Measurements from ENCODE around the gene MB. TPM values are rescaled to one million over a fixed set of nuclear protein-coding genes. Genes with fewer than 3 reads are reported as not detected.

The MB gene
- total RNA-seq, 2 donors from 2014 or later, result not detected

DNA sequence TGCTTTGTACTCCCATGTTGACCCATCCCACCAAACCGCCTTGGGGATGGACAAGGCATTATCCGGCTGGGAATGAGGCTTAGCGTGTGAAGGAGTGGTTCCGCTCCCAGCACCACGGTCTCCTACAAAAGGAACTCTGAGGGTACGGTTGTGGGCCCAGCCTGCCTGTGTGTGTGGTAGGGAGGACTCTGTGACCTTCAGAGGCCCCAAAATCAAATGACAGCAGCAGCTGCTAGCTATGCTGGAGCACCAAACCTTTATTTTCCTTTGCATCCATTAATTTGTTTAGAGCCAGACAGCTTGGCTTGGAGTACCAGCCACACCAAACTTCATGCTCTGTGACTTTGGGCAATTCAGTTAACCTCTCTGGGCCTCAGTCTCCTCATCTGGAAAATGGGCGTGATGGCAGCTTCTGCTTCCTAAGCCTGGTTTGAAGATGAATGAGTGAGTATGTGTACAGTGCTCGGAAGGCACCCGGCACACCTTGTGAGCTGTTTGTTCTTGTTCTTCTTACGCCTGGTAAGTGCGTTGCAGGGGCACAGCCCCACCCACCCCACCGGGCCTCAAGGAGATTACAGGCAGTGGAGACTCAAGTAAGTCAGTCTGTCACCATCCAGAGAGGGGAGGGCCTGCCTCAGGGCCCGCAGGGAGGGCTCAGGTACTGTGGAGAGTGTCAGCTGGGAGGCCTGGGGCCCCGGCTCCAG, 25.3 kb downstream of the MB start:
- H3K36me3 Mint-ChIP-seq, result no peaks in the 10 kb centered on the region
- peaks cover 0 to 5% of the 10 kb centered on the region in 2 donors for H3K27me3 Mint-ChIP-seq
- no peak overlapping the region for H3K4me3 Mint-ChIP-seq
- H3K4me1 Mint-ChIP-seq (ENCODE audit: low read depth in 2 of 2), result no peaks in the 10 kb centered on the region
- DNase-seq (ENCODE audit: low spot score), result no peak
- H3K9me3 Mint-ChIP-seq, result no peaks in the 10 kb centered on the region
- peak in 1 of 2 donors; percentile 21 for ATAC-seq
- no peak overlapping the region for H3K27ac Mint-ChIP-seq

DNA sequence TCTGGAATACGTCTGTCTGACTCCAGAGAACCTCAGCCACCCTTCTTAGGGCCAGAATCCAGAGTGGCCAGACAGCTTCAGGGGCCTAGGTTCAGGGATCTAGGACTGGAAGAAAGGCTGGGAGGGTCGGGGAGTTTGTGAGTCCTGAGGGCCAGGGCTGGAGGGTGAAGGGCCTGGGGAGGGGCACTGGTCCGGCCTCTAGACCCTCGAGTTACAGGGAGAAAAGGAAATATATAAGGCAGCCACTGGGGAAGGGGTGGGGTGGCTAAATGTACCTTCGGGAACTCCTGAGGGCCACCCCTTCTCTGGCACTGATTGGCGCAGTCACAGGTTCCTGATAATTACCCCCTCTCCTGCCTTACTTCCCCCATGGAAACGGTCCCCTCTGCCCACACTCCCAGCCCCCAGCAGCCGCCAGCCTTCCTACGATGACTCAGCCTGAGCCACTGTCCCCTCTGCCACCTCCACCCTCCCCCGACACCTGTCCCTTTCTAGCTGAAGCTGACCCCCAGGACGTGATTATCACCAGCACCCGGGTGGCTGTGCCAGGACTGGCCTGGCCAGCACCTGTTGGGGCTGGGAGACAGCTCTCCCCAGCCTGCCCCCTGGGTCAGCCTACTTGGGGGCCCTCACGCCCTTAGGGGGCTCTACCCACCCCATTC, 26.4 kb downstream of the MB start:
- no peaks in the 10 kb centered on the region for H3K36me3 Mint-ChIP-seq
- peaks cover 0 to 5% of the 10 kb centered on the region in 2 donors for H3K27me3 Mint-ChIP-seq
- H3K4me1 Mint-ChIP-seq (ENCODE audit: low read depth in 2 of 2), result no peaks in the 10 kb centered on the region
- H3K27ac Mint-ChIP-seq, result no peak overlapping the region
- DNase-seq (ENCODE audit: low spot score) (no peak), ATAC-seq (peak in 1 of 2 donors; percentile 29)
- no peaks in the 10 kb centered on the region for H3K9me3 Mint-ChIP-seq
- no peak overlapping the region for H3K4me3 Mint-ChIP-seq

DNA sequence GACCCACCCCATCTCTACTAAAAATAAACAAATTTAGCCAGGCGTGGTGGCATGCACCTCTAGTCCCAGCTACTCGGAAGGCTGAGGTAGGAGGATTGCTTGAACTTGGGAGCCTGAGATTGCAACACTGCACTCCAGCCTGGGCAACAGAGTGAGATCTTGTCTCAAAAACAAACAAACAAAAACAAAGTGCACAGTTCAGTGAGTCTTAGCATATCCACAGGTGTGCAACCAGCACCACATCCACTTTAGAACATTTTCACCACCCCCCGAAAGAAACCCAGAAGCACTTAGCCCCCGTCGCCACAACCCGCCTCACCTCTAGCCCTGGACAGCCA, 27.4 kb downstream of the MB start:
- H3K27ac Mint-ChIP-seq, result no peak overlapping the region
- no peaks in the 10 kb centered on the region for H3K4me1 Mint-ChIP-seq (ENCODE audit: low read depth in 2 of 2)
- ATAC-seq (no peak), DNase-seq (ENCODE audit: low spot score) (no peak)
- H3K4me3 Mint-ChIP-seq, result no peak overlapping the region
- H3K36me3 Mint-ChIP-seq, result no peaks in the 10 kb centered on the region
- peaks cover 0 to 5% of the 10 kb centered on the region in 2 donors for H3K27me3 Mint-ChIP-seq
- no peaks in the 10 kb centered on the region for H3K9me3 Mint-ChIP-seq

DNA sequence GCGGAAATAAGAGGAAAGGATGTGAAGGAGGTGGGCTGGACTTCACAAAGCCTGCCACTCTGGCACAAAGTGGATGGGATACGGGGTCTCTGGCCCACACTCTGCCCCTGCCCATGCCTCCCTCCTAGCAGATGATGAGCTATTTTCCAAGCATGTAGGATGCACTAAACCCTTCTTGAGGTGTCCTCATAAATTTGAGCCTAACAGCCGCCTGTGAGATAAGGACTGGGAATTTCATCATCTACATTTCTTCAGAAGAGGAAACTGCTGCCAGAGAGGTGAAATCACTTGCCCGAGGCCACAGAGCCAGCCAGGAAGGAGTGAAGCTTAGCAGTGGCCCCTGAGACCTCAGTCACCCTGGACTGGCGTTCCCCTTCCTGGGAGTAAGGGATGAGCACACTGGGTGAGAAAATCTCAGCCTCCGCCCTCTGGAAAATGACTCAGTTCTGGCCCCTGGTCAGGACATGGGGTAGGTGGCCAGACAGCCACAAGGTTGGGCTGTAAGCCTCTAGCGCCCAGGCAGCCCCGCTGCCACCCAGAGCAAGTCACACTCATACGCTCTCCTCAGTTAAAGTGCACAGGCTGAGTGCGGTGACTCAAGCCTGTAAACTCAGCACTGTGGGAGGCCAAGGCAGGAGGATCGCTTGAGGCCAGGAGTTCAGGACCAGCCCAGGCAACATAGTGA, 27.9 kb downstream of the MB start:
- no peak for DNase-seq (ENCODE audit: low spot score)
- Mint-ChIP-seq H3K27ac (no peak overlapping the region), H3K27me3 (peaks cover 0 to 5% of the 10 kb centered on the region in 2 donors), H3K4me1 (ENCODE audit: low read depth in 2 of 2) (no peaks in the 10 kb centered on the region), H3K4me3 (no peak overlapping the region), H3K9me3 (no peaks in the 10 kb centered on the region), H3K36me3 (no peaks in the 10 kb centered on the region)
- ATAC-seq, result no peak

DNA sequence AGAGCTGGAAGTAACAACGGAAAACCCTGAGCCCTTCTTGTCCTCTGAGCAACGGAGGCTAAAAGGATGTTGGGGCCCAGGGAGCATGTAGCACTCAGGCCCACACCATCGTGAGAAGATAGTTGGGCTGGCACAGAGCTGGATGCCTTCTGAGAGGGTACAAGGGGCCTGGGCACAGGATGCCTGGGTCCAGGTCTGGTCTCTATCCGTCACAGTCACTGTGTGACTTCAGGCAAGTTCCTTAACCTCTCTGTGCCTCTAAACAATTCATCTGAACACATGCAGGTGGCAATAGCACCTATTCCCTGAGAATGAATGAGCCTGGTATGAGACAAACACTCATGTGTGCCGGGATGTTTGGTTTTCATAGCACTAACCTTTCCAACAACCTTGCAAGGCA, 29.2 kb downstream of the MB start:
- Mint-ChIP-seq H3K27me3 (peaks cover 0 to under 1% of the 10 kb centered on the region in 2 donors), H3K4me3 (no peak overlapping the region), H3K36me3 (no peaks in the 10 kb centered on the region), H3K27ac (no peak overlapping the region), H3K4me1 (ENCODE audit: low read depth in 2 of 2) (peaks cover 0 to 3% of the 10 kb centered on the region in 2 donors), H3K9me3 (no peaks in the 10 kb centered on the region)
- no peak for ATAC-seq
- DNase-seq (ENCODE audit: low spot score), result no peak

DNA sequence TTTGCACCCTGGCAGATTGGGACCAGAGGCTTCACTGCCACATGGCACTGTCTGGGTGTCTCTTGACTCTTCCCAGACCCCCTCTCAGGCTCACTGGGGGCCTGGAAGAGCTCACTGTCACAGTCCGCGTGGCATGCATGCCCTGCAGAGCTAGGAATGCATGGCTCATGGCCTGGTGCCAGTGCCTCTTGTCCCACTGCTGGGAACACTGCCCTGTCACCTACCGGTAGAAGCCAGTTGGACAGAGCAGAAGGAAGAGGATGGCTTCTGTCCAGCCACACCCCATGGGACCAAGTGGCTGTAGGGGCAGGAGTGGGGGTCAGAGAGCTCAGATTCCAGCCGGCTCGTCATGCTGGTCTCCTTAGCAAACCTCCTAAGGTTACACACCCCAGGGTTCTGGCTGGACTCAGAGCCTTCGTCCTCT, 29.7 kb downstream of the MB start:
- Mint-ChIP-seq H3K9me3 (no peaks in the 10 kb centered on the region), H3K27me3 (no peaks in the 10 kb centered on the region), H3K27ac (no peak overlapping the region), H3K4me3 (no peak overlapping the region), H3K36me3 (no peaks in the 10 kb centered on the region), H3K4me1 (ENCODE audit: low read depth in 2 of 2) (peaks cover 0 to 3% of the 10 kb centered on the region in 2 donors)
- ATAC-seq (no peak), DNase-seq (ENCODE audit: low spot score) (no peak)

DNA sequence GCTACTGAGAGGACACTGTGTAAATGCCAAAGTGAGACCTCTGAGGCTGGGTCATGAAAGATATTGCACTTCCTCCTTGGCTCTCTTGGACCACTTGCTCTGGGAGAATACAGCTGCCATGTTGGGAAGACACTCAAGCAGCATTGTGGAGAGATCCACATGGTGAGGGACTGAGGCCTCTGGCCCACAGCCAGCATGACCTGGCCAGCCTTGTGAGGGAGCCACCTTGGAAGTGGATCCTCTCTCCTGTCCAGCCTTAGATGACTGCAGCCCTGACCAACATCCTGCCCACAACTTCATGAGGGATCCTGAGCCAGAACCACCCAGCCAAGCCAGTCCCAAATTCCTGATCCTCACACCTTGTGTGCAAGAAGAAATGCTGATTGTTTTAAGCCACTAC, 30.4 kb downstream of the MB start:
- Mint-ChIP-seq H3K4me1 (ENCODE audit: low read depth in 2 of 2) (peaks cover 0 to 3% of the 10 kb centered on the region in 2 donors), H3K36me3 (no peaks in the 10 kb centered on the region), H3K27me3 (no peaks in the 10 kb centered on the region), H3K4me3 (no peak overlapping the region), H3K9me3 (no peaks in the 10 kb centered on the region), H3K27ac (no peak overlapping the region)
- ATAC-seq (no peak), DNase-seq (ENCODE audit: low spot score) (no peak)

DNA sequence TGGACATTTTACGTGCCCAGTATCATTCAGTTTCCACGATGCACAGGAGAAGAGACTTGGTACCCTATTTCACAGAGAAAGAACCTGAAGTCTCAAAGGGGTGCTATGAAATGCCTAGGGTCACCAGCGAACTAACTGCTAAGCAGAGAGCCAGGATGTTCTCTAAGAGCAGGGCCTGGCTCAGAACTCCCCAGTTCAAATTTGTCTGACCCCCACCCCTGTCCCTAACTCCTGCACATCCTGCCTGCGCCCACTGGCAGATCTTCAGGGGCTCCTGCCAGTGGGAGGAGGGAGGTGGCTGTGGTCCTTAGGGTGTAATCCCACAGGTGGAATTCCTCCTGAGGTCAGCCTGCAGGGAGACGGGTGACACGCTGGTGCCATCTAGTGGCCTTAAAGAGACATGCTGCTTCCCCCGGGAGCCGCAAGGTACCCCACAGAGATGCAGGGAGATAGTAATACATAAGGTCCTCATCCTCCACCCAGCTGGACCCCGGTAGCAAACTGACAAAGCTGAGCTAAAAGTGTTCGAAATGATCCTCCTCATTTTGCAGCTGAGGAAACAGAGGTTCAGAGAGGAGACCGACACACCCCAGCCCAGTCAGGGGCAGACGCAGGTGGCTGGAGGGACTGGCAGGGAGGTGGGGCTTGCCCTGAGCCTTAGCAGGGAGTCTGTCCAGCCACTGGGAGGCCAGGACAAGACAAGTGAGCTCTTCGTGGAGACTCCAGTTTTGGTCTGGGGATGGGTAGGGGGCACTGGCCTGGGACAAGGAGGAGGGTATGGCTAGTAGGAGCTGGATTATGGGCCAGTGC, 34.1 kb downstream of the MB start:
- ATAC-seq (peak in 1 of 2 donors; percentile 65), DNase-seq (ENCODE audit: low spot score) (peak; percentile 70)
- peaks cover 0 to 2% of the 10 kb centered on the region in 2 donors for H3K27me3 Mint-ChIP-seq
- peaks cover 0 to 3% of the 10 kb centered on the region in 2 donors for H3K4me1 Mint-ChIP-seq (ENCODE audit: low read depth in 2 of 2)
- H3K9me3 Mint-ChIP-seq, result no peaks in the 10 kb centered on the region
- no peak overlapping the region for H3K27ac Mint-ChIP-seq
- no peaks in the 10 kb centered on the region for H3K36me3 Mint-ChIP-seq
- no peak overlapping the region for H3K4me3 Mint-ChIP-seq

DNA sequence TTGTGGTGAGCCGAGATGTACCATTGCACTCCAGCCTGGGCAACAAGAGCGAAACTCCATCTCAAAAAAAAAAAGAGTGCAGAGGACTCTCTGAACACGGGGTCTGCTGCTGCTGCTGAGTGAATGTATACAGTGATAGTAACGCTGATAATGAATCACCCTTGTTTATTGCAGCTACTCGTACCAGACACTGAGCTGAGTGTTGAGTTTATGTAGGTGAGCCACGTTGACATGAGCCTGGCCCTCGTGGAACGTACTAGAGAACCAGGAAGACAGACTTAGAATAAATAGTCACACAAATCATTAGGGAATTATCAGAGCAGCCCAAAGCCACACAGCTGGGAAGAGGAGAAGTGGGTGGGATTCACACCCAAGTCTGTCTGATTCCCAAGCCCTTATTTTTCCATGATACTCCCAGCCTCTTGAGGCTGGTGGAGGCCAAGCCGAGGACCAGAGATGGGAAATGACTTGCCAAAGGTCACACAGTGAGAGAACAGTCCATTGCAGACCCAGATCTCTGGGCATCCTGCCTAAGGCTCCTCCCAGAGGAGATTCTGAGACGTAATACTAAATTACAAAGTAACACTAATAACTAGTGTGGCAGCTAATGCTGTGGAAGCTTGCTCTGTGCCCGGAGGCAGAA, 34.8 kb downstream of the MB start:
- no peak for DNase-seq (ENCODE audit: low spot score)
- peaks cover 0 to 3% of the 10 kb centered on the region in 2 donors for H3K4me1 Mint-ChIP-seq (ENCODE audit: low read depth in 2 of 2)
- no peak for ATAC-seq
- H3K27ac Mint-ChIP-seq, result no peak overlapping the region
- no peaks in the 10 kb centered on the region for H3K36me3 Mint-ChIP-seq
- peaks cover 4 to 9% of the 10 kb centered on the region in 2 donors for H3K27me3 Mint-ChIP-seq
- no peaks in the 10 kb centered on the region for H3K9me3 Mint-ChIP-seq
- H3K4me3 Mint-ChIP-seq, result no peak overlapping the region

DNA sequence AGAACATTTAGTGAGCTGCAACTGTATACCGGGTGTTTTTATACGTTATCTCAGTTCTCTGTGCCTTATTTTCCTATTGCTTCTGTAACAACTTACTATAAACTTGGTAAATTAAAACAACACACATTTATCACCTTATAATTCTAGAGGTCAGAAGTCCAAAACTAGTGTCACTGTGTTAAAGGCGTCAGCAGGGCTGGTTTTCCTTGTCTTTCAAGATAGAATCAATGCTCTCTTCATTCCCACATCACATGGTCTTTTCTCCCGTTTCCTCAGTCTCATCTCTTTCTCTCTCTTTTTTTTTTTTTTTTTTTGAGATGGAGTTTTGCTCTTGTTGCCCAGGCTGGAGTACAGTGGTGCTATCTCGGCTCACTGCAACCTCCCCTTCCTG, 36.1 kb downstream of the MB start:
- Mint-ChIP-seq H3K36me3 (no peaks in the 10 kb centered on the region), H3K4me3 (no peak overlapping the region), H3K27ac (no peak overlapping the region), H3K4me1 (ENCODE audit: low read depth in 2 of 2) (peaks cover 0 to 3% of the 10 kb centered on the region in 2 donors), H3K27me3 (peaks cover 4 to 9% of the 10 kb centered on the region in 2 donors), H3K9me3 (no peaks in the 10 kb centered on the region)
- DNase-seq (ENCODE audit: low spot score) (no peak), ATAC-seq (no peak)

DNA sequence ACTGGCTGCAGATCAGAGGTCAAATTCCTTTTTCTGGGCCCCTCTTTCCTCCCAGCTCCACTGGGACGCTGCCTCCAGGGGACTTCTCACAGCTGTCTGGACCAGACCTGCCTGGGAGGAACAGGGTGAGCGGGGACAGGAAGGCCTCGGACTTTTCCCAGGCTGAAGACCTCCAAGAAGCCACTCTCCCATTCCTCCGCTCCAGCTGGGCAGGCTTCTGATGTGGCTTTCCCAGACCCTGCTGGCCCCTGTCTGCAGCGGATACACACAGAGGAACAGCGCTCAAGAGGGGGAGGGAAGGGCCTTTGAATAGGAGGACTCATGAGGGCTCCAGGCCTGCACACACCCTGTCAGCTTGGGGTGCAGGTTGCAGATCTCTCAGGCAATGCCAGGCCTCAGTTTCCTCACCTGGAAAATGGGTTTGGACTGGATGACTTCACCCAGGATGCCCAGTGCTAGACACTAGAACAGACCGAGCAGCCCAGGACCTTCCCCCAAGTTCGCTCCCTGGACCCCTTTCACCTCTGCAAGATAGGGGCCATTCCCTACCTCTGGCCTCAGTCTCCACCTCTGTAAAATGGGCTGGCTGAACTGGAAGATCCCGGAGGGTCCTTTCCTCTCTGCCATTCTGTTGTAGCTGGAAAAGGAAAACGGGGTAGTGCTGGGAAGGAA, 36.6 kb downstream of the MB start:
- DNase-seq (ENCODE audit: low spot score) (no peak), ATAC-seq (no peak)
- Mint-ChIP-seq H3K27me3 (peaks cover 4 to 9% of the 10 kb centered on the region in 2 donors), H3K27ac (no peak overlapping the region), H3K9me3 (no peaks in the 10 kb centered on the region), H3K36me3 (no peaks in the 10 kb centered on the region), H3K4me3 (no peak overlapping the region), H3K4me1 (ENCODE audit: low read depth in 2 of 2) (peaks cover 0 to 3% of the 10 kb centered on the region in 2 donors)

DNA sequence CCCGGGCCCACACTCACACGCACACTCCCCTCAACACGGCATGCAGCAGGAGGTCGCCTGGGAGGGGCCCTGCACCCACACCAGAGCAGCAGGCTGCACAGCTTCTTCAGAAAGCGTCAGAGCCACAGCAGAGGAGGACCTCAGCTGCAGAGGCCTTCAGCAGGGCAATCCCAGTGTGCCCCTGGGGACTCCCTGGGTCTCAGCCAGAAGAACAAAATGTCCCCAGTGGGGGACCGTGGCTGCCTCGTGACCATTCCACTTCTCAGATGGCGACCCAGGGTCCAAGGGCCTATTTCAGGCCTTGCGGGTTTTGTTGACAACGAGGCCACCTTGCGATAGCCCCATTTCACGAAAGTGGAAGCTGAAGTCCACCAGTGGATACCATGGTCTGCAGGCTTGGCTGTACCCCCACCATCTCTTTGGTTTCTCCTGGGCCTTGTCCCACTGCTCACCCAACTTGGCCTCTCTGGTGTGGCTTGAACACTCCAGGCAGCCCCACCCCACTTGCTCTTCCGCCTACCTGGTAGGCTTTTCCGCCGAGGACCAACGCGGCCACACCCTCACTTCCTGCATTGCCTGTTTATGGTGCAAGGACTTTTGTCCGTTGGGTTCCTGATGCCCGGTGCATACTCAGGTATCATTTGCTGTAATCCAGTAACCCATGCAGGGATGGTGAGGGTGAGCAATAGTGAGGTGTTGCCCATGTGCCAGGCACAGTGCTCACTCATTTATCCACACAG, 38.1 kb downstream of the MB start:
- no peak overlapping the region for H3K27ac Mint-ChIP-seq
- no peaks in the 10 kb centered on the region for H3K36me3 Mint-ChIP-seq
- no peaks in the 10 kb centered on the region for H3K9me3 Mint-ChIP-seq
- ATAC-seq (no peak), DNase-seq (ENCODE audit: low spot score) (no peak)
- peaks cover 0 to 3% of the 10 kb centered on the region in 2 donors for H3K4me1 Mint-ChIP-seq (ENCODE audit: low read depth in 2 of 2)
- H3K27me3 Mint-ChIP-seq, result peaks cover 6 to 15% of the 10 kb centered on the region in 2 donors
- H3K4me3 Mint-ChIP-seq, result no peak overlapping the region

Measured in natural killer cell treated with Interleukin-12 subunit alpha and Interleukin-12 subunit beta and Interleukin-15 and Interleukin-18, amount 100 ng/mL, for 72 hours (primary cell).